Lung (tissue), 12 donors: ENCODE data around the gene ATRIP. TPM values are rescaled to one million over a fixed set of nuclear protein-coding genes. Genes with fewer than 3 reads are reported as not detected.

Experiments
- ATAC-seq: fragments of 200-7000 bp; cut with Tn5 transposase; one replicate; pipeline ENCODE4 v1.9.1; 2020; ENCODE audit warnings: moderate number of reproducible peaks; ENCODE audit not compliant: insufficient read depth, low FRiP score
- DNase-seq, 3 donors: peaks; one replicate each; pipeline ENCODE4 v3.0.0-alpha.2; 2013 to 2017
- H3K27ac ChIP-seq, 2 donors: one replicate each; pipeline ENCODE4 v1.5.1; 2013; ENCODE audit warnings: mild to moderate bottlenecking in 2 of 2, moderate library complexity in 2 of 2, control low read depth in 1 of 2, inconsistent platforms in 1 of 2, low read depth in 1 of 2, low read length in 1 of 2
- H3K27me3 ChIP-seq, 3 donors: one replicate each; pipeline ENCODE4 v1.5.1; 2013; ENCODE audit warnings: low read length in 2 of 3; ENCODE audit not compliant: control insufficient read depth in 3 of 3, insufficient read depth in 3 of 3
- H3K36me3 ChIP-seq, 4 donors: one replicate each; pipeline ENCODE4 v1.5.1; 2013; ENCODE audit warnings: low read length in 4 of 4, mild to moderate bottlenecking in 1 of 4, moderate library complexity in 1 of 4; ENCODE audit not compliant: control insufficient read depth in 4 of 4, insufficient read depth in 4 of 4
- H3K4me1 ChIP-seq, 5 donors: one replicate each; pipeline ENCODE4 v1.5.1; 2013; ENCODE audit warnings: low read length in 5 of 5, mild to moderate bottlenecking in 2 of 5, moderate library complexity in 1 of 5; ENCODE audit not compliant: control insufficient read depth in 5 of 5, insufficient read depth in 5 of 5
- H3K4me3 ChIP-seq: one replicate; pipeline ENCODE4 v1.5.1; 2013; ENCODE audit warnings: mild to moderate bottlenecking, control low read depth, moderate library complexity
- H3K9ac ChIP-seq, 2 donors: one replicate each; pipeline ENCODE4 v1.5.1; 2013; ENCODE audit warnings: low read length in 2 of 2, control low read depth in 1 of 2; ENCODE audit not compliant: insufficient read depth in 1 of 2
- H3K9me3 ChIP-seq, 4 donors: one replicate each; pipeline ENCODE4 v1.5.1; 2013; ENCODE audit warnings: low read length in 3 of 4, mild to moderate bottlenecking in 1 of 4, moderate library complexity in 1 of 4; ENCODE audit not compliant: control insufficient read depth in 4 of 4, insufficient read depth in 3 of 4
- CTCF ChIP-seq: IDR thresholded peaks from 2 replicates; pipeline ENCODE4 v1.5.1; 2012; ENCODE audit warnings: mild to moderate bottlenecking; ENCODE audit errors: control extremely low read depth, extremely low read depth
- WGBS, 2 donors: extraction: QIAGEN DNeasy Blood & Tissue Kit; methylation state at CpG; one replicate each; pipeline ENCODE4 v1.1.7; 2013; 5-methylcytosine and 5-hydroxymethylcytosine counted together
- polyA plus RNA-seq, 2 donors: library from polyadenylated mRNA; stranded (reverse); fragments of 200-250 nt; gene quantifications; one replicate each; pipeline ENCODE4 v1.2.1, GENCODE V29; 2013
- total RNA-seq, 2 donors: library from RNA; depleted of rRNA in 1 of 2; stranded (reverse); fragments of >200 nt in 1 of 2; gene quantifications; one replicate each; pipeline ENCODE4 v1.2.1, GENCODE V29; 2014 to 2021
- donor health status: control.
- donor health status: control.
- donor health status: Bipolar disorder and iron deficiency.
- donor health status: healthy.
- donor health status: DM: yes; HTN: yes; CAD: no.

Gene ATRIP
- total and polyA plus RNA-seq, 4 donors, result 4.8 to 7.6 (median 6.3) TPM

- no peak for TF ChIP-seq CTCF
- ATAC-seq (no peak), DNase-seq (no peak)
- no peak overlapping the region for H3K9ac ChIP-seq
- 83 to 85% methylated on average over 5 of the region's 5 CpGs for WGBS, 2 donors
- H3K4me3 ChIP-seq, result no peak overlapping the region
- peaks cover 0 to 17% (median 13%) of the 10 kb centered on the region in 5 donors for H3K4me1 ChIP-seq
- H3K27me3 ChIP-seq, result no peaks in the 10 kb centered on the region
- H3K36me3 ChIP-seq, result peaks cover 0 to 15% (median 0%) of the 10 kb centered on the region in 4 donors
- H3K9me3 ChIP-seq, result no peaks in the 10 kb centered on the region
- H3K27ac ChIP-seq, result peak overlapping the region in 1 of 2 donors; percentile 43
Measured at GRCh38 chr3:48502121-48502520, 55.6 kb downstream of the ATRIP start.

DNA sequence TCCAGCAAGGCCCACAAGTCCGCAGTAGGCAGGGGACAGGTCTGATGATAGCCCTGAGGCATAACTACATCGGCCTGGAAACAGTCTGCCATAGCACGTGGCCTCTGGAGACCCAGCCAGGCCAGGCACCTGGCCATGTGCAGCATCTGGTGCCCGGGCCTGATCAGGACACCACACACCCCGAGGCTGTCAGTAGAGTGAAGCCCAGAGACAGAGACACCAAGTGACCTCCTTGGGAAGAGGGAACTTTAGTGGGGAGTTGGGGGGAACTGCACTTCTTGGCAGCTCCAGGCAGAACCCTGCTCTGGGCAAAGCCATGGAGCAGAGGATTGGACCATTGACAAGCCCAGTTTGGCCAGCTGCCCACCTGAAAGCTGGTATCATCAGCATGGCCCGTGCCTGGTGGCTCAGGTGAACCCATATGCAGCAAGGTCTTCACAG lies 56.2 kb downstream of the ATRIP start:
- 67 to 84% methylated on average over 6 of the region's 6 CpGs for WGBS, 2 donors
- no peaks in the 10 kb centered on the region for H3K27me3 ChIP-seq
- H3K27ac ChIP-seq, result peak overlapping the region; percentile 83 to 97
- peaks cover 0 to 17% (median 13%) of the 10 kb centered on the region in 5 donors for H3K4me1 ChIP-seq
- H3K36me3 ChIP-seq, result peaks cover 0 to 15% (median 0%) of the 10 kb centered on the region in 4 donors
- H3K4me3 ChIP-seq, result peak overlapping the region; percentile 70
- no peaks in the 10 kb centered on the region for H3K9me3 ChIP-seq
- H3K9ac ChIP-seq, result no peak overlapping the region
- TF ChIP-seq CTCF, result no peak
- no peak for ATAC-seq
- DNase-seq, result no peak

- Histone ChIP-seq H3K9ac (peak overlapping the region in 1 of 2 donors; percentile 82), H3K36me3 (peaks cover 0 to 11% (median 0%) of the 10 kb centered on the region in 4 donors), H3K4me3 (peak overlapping the region; percentile 70), H3K9me3 (no peaks in the 10 kb centered on the region), H3K27ac (peak overlapping the region; percentile 83 to 97), H3K4me1 (peaks cover 0 to 17% (median 13%) of the 10 kb centered on the region in 5 donors), H3K27me3 (no peaks in the 10 kb centered on the region)
- TF ChIP-seq CTCF, result no peak
- ATAC-seq, result no peak
- DNase-seq, result peak in 2 of 3 donors; percentile 21 to 25
- 10 to 16% methylated on average over 17 to 26 of the region's 26 CpGs for WGBS, 2 donors
Measured at GRCh38 chr3:48503401-48504050, 57.0 kb downstream of the ATRIP start.
